HFFc6 (cell line): ENCODE measurements around the gene RTN1. TPM values are rescaled to one million over a fixed set of nuclear protein-coding genes. Genes with fewer than 3 reads are reported as not detected.

Experiments used
- DNase-seq: peaks from one replicate; pipeline ENCODE4 v3.0.0-alpha.2; 2018
- H3K27ac Mint-ChIP-seq: 2 replicates; pipeline ENCODE4 v1.8.0; 2020; ENCODE audit warnings: mild to moderate bottlenecking, mixed read lengths
- H3K27me3 Mint-ChIP-seq: 2 replicates; pipeline ENCODE4 v1.8.0; 2021; ENCODE audit warnings: mild to moderate bottlenecking, moderate library complexity, mixed read lengths; ENCODE audit not compliant: insufficient read depth
- H3K36me3 Mint-ChIP-seq: 2 replicates; pipeline ENCODE4 v1.8.0; 2021; ENCODE audit warnings: low read depth, mixed read lengths
- H3K4me1 Mint-ChIP-seq: 2 replicates; pipeline ENCODE4 v1.8.0; 2020; ENCODE audit warnings: low read depth, mixed read lengths
- H3K4me3 Mint-ChIP-seq: 2 replicates; pipeline ENCODE4 v1.8.0; 2020; ENCODE audit warnings: mild to moderate bottlenecking, moderate library complexity, mixed read lengths
- H3K9me3 Mint-ChIP-seq: 2 replicates; pipeline ENCODE4 v1.8.0; 2020; ENCODE audit warnings: mild to moderate bottlenecking, mixed read lengths
- CTCF ChIP-seq: fragments of 200-600 bp; sonication (generic); IDR thresholded peaks from 2 replicates; pipeline ENCODE4 v1.5.0; 2021; ENCODE audit warnings: antibody characterized with exemption, mild to moderate bottlenecking
- total RNA-seq, 6 experiments: library from RNA; stranded (reverse); fragmentation: NEBNext Ultra II Directional; extraction: Animal tissue kit (Norgen Biotek cat#: 25700); gene quantifications; 2 replicates in 1 of 6; 3 replicates in 5 of 6; pipeline ENCODE4 v1.2.3, GENCODE V29; 2021

The RTN1 gene
- total RNA-seq, 6 experiments from 2014 or later: 0.07 to 0.17 TPM; not detected in 4

- no peaks in the 10 kb centered on the region for H3K36me3 Mint-ChIP-seq
- no peak for TF ChIP-seq CTCF
- no peaks in the 10 kb centered on the region; the same call in 1 of the 2 replicates for H3K27me3 Mint-ChIP-seq
- no peak overlapping the region for H3K4me3 Mint-ChIP-seq
- no peaks in the 10 kb centered on the region for H3K4me1 Mint-ChIP-seq
- peaks cover 50% of the 10 kb centered on the region for H3K9me3 Mint-ChIP-seq
- H3K27ac Mint-ChIP-seq: no peak overlapping the region
- DNase-seq: no peak
Measured at GRCh38 chr14:59687663-59688062, 182.9 kb downstream of the RTN1 start.

- H3K27ac Mint-ChIP-seq: no peak overlapping the region
- H3K4me1 Mint-ChIP-seq: no peaks in the 10 kb centered on the region
- peaks cover 4% of the 10 kb centered on the region; the same call in 1 of the 2 replicates for H3K27me3 Mint-ChIP-seq
- peaks cover 25% of the 10 kb centered on the region for H3K9me3 Mint-ChIP-seq
- H3K36me3 Mint-ChIP-seq: no peaks in the 10 kb centered on the region
- no peak for TF ChIP-seq CTCF
- DNase-seq: no peak
- no peak overlapping the region for H3K4me3 Mint-ChIP-seq
Measured at GRCh38 chr14:59679872-59680271, 190.7 kb downstream of the RTN1 start.

- H3K27me3 Mint-ChIP-seq: peaks cover 5% of the 10 kb centered on the region; the same call in 1 of the 2 replicates
- H3K4me3 Mint-ChIP-seq: no peak overlapping the region
- H3K27ac Mint-ChIP-seq: no peak overlapping the region
- peaks cover 22% of the 10 kb centered on the region; the same call in 1 of the 2 replicates for H3K9me3 Mint-ChIP-seq
- no peaks in the 10 kb centered on the region for H3K4me1 Mint-ChIP-seq
- H3K36me3 Mint-ChIP-seq: no peaks in the 10 kb centered on the region
- no peak for TF ChIP-seq CTCF
- DNase-seq: no peak
Measured at GRCh38 chr14:59678352-59678751, 192.2 kb downstream of the RTN1 start.

- Mint-ChIP-seq H3K4me3 (no peak overlapping the region), H3K4me1 (no peaks in the 10 kb centered on the region), H3K9me3 (peaks cover 26% of the 10 kb centered on the region; the same call in 1 of the 2 replicates), H3K27me3 (peaks cover 5% of the 10 kb centered on the region; the same call in 1 of the 2 replicates), H3K27ac (no peak overlapping the region), H3K36me3 (no peaks in the 10 kb centered on the region)
- peak; percentile 18 for DNase-seq
- TF ChIP-seq CTCF: no peak
Measured at GRCh38 chr14:59677771-59678231, 192.8 kb downstream of the RTN1 start.

GRCh38 chr14:59675394-59675793 is 195.2 kb downstream of the RTN1 start:
- peaks cover 5% of the 10 kb centered on the region; the same call in 1 of the 2 replicates for H3K27me3 Mint-ChIP-seq
- H3K4me3 Mint-ChIP-seq: no peak overlapping the region
- DNase-seq: no peak
- H3K9me3 Mint-ChIP-seq: peaks cover 20% of the 10 kb centered on the region; the same call in 1 of the 2 replicates
- TF ChIP-seq CTCF: no peak
- H3K4me1 Mint-ChIP-seq: no peaks in the 10 kb centered on the region
- H3K36me3 Mint-ChIP-seq: no peaks in the 10 kb centered on the region
- no peak overlapping the region for H3K27ac Mint-ChIP-seq
